ENCODE data around the gene CATSPERE. TPM values are rescaled to one million over a fixed set of nuclear protein-coding genes. Genes with fewer than 3 reads are reported as not detected.
A peak's percentile ranks its signal among the peaks of the same experiment; 100 is the strongest.

The CATSPERE gene
- total and polyA plus RNA-seq, 2 of the 8 experiments (the other 6 are each of a cell fraction or from before 2014, with no cell fraction given): 0.05 to 0.45 TPM

- H3K36me3 ChIP-seq (ENCODE audit: control insufficient read depth in 2 of 4, insufficient read depth in 4 of 4, low read length in 3 of 4): peaks cover 0 to 15% (median 4%) of the 10 kb centered on the region in 4 experiments; a peak in 3 of 8 replicates
- peaks cover 25 to 53% of the 10 kb centered on the region in 2 experiments for H3K79me2 ChIP-seq (ENCODE audit: control insufficient read depth in 1 of 2, insufficient read depth in 2 of 2, low read length in 2 of 2)
- FAIRE-seq (no peak), DNase-seq (ENCODE audit: low read depth in 1 of 2, low spot score in 2 of 2) (no peak)
- no peak overlapping the region for H2BK120ac ChIP-seq (replicated peaks; ENCODE audit: low read depth, low read length)
- H2AK5ac ChIP-seq (ENCODE audit: low read depth, low read length): no peak overlapping the region
- H3K4me3 ChIP-seq (ENCODE audit: extremely low read depth in 1 of 4, insufficient read depth in 2 of 4, low read depth in 3 of 4, low read length in 4 of 4): peak overlapping the region; percentile 76 to 89 (median 88)
- no peaks in the 10 kb centered on the region for H3K9me3 ChIP-seq (ENCODE audit: insufficient read depth in 2 of 2, low read depth in 1 of 2, low read length in 1 of 2)
- peaks cover 1 to 8% of the 10 kb centered on the region in 2 experiments for H4K20me1 ChIP-seq (replicated peaks in 1 of 2; ENCODE audit: control insufficient read depth in 1 of 2, insufficient read depth in 2 of 2, low read length in 2 of 2)
- no peak overlapping the region for H4K5ac ChIP-seq (ENCODE audit: insufficient read length, low read depth, low read length)
- no peak overlapping the region for H2BK20ac ChIP-seq (ENCODE audit: low read length)
- H3K14ac ChIP-seq (ENCODE audit: insufficient read length): no peak overlapping the region
- no peak overlapping the region for H2AFZ ChIP-seq (ENCODE audit: low read length)
- no peak overlapping the region for H2BK15ac ChIP-seq (ENCODE audit: low read length)
- H3K9ac ChIP-seq (replicated peaks in 1 of 4; ENCODE audit: extremely low read depth in 1 of 4, low read depth in 3 of 4, low read length in 3 of 4): peak overlapping the region; percentile 75 to 88 (median 82)
- H3K18ac ChIP-seq (ENCODE audit: extremely low read depth, low read length): peak overlapping the region; percentile 26
- H3K4me2 ChIP-seq (ENCODE audit: insufficient read depth in 1 of 2, low read depth in 2 of 2, low read length in 2 of 2): peak overlapping the region; percentile 63 to 87
- ChIA-PET CTCF (ENCODE audit: partially characterized antibody) (interaction anchor here (0.9 to 4.4 kb wide), 3 partner anchors 11 to 49 kb away, joined by 4 to 20 read pairs (median 4); no protein-coding TSS in a partner anchor), POLR2A (ENCODE audit: partially characterized antibody) (interaction anchor here (0.7 to 1.4 kb wide), 11 partner anchors 8 to 192 kb away, joined by 3 to 6 read pairs (median 4); partner anchors contain the start of gene CATSPERE)
- H2BK12ac ChIP-seq (ENCODE audit: low read depth, low read length): no peak overlapping the region
- peaks cover 2% of the 10 kb centered on the region; the same call in 1 of the 2 replicates for H3K23me2 ChIP-seq (ENCODE audit: low read depth, low read length)
- H4K91ac ChIP-seq (replicated peaks; ENCODE audit: insufficient read length, low read length): peak overlapping the region; percentile 22
- peaks cover 3% of the 10 kb centered on the region; the same call in 1 of the 2 replicates for H3K79me1 ChIP-seq (ENCODE audit: low read depth, low read length)
- H2BK5ac ChIP-seq (ENCODE audit: low read depth, low read length): peak overlapping the region; percentile 30; the same call in 1 of the 2 replicates
- H4K8ac ChIP-seq (ENCODE audit: extremely low read depth, insufficient read depth, low read length): peak overlapping the region; percentile 83; the same call in 1 of the 2 replicates
- H3K23ac ChIP-seq (ENCODE audit: insufficient read length): no peak overlapping the region
- WGBS, 2 experiments (ENCODE audit: extremely low coverage in 1 of 2, insufficient coverage in 1 of 2, insufficient read length in 1 of 2, insufficient replicate concordance in 2 of 2, low coverage in 1 of 2, low lambda C conversion rate in 2 of 2, missing lambda C conversion rate in 1 of 2): 2% methylated on average over 29 of the region's 34 CpGs; no CpG with 5 or more reads in 1 of the 2 experiments
- H3K4ac ChIP-seq (replicated peaks; ENCODE audit: insufficient read length, low read depth, low read length): peak overlapping the region; percentile 30
- H3K27ac ChIP-seq (ENCODE audit: low read depth, low read length): peak overlapping the region; percentile 74; the same call in 1 of the 2 replicates
- peak overlapping the region; percentile 55 for H3K56ac ChIP-seq (replicated peaks; ENCODE audit: insufficient read length, low read depth, low read length)
- H3K4me1 ChIP-seq (replicated peaks in 1 of 4; ENCODE audit: control insufficient read depth in 3 of 4, insufficient read depth in 4 of 4, low read length in 3 of 4): peaks cover 2 to 19% (median 11%) of the 10 kb centered on the region in 4 experiments; a peak in 6 of 7 replicates
- TF ChIP-seq KDM4A (IDR thresholded peaks at IDR 0.05; ENCODE audit: low read depth, low read length, severe bottlenecking): peak; percentile 54
- peak; percentile 69; the same call in 1 of the 2 replicates for TF ChIP-seq CEBPB (IDR thresholded peaks at IDR 0.05; ENCODE audit: low read depth, low read length)
- peak; percentile 60 for TF ChIP-seq SAP30 (IDR thresholded peaks at IDR 0.05; ENCODE audit: insufficient read depth, insufficient replicate concordance, low read length)
- no peak for TF ChIP-seq RBBP5 (IDR thresholded peaks at IDR 0.05; ENCODE audit: borderline replicate concordance, low read depth, low read length)
- TF ChIP-seq ASH2L (IDR thresholded peaks at IDR 0.05; ENCODE audit: low read length): peak; percentile 11
- TF ChIP-seq PHF8 (conservative IDR thresholded peaks at IDR 0.05; ENCODE audit: low read depth, low read length): 0 out of 2 replicates have a peak, but pooled peaks have one; percentile 5
- H3K27me3 ChIP-seq (replicated peaks in 1 of 4; ENCODE audit: control insufficient read depth in 3 of 4, extremely low read depth in 1 of 4, insufficient read depth in 3 of 4, low read length in 3 of 4): no peaks in the 10 kb centered on the region
Observed at GRCh38 chr1:244653439-244654107, 192.5 kb downstream of the CATSPERE start.
